GM21717 (cell line): ENCODE results near the gene MYCN.

Experiments used
- ATAC-seq: cut with Tn5 transposase; IDR thresholded peaks from one replicate; pipeline ENCODE4 v1.9.1; 2021; ENCODE audit warnings: mild to moderate bottlenecking, moderate library complexity; ENCODE audit not compliant: unreplicated experiment

Gene MYCN

GRCh38 chr2:15974565-15975260, 34.4 kb downstream of the MYCN start:
- ATAC-seq = no peak

GRCh38 chr2:15975261-15975600, 34.9 kb downstream of the MYCN start:
- ATAC-seq = no peak

DNA sequence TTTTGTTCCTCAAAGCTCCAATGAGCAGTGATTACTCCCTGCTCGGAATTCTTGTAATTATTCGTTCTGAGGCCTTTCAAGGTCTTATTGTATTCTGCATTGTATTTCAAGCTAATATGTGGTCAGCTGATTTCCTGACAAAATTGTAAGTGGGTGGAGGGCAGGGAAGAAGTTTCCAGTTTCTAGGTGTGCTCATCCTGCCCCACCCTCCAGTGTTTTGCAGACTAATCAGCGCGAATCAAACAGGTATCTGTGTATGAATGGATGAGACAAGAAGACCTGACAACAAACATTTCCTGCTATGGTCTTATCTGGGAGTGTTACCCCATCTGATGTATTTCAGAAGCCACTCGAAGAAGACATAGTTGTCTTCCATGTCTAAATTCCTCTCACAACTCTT, 35.3 kb downstream of the MYCN start:
- ATAC-seq = no peak

DNA sequence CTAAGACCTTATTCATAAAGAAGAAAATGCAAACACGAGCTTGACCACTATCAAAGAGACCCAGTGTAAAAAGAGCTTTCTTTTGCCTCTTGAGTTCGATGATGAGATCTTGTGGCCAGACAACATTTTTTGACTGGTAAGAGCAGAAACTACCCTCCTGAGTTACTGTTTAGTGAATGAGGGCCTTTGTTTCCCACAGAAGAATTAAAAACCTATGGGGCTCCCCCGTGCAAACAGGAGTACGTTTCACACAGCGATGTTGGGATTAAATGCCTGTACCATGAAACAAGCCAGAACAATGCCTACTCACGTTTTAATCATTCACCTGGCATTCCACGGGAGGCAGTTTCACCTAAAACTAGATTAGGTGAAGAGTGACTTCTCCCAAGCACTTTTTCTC, 36.0 kb downstream of the MYCN start:
- ATAC-seq = no peak

GRCh38 chr2:15979051-15979758, 38.9 kb downstream of the MYCN start:
- ATAC-seq = no peak

- no peak for ATAC-seq
Observed at GRCh38 chr2:15979759-15980604, 39.6 kb downstream of the MYCN start.

DNA sequence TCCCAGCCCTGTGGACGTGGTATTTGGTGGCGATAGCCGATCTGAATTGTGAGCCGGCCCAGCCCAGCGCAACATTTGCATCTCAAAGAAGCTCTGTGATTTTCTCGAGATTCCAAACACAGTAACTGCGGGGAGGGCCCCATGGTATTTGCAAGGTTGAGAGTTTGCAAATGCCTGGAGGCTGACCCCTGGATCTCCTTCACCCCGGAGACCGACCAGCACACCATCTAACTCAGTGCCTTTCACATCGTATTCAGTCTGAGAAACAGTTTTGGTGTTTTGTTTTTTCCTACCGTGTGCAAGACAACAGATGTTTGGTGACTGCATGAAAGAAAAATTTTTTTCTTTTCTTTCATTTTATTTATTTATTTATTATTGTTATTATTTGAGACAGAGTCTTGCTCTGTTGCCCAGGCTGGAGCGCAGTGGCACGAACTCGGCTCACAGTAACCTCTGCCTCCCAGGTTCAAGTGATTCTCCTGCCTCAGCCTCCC, 40.3 kb downstream of the MYCN start:
- ATAC-seq = no peak

DNA sequence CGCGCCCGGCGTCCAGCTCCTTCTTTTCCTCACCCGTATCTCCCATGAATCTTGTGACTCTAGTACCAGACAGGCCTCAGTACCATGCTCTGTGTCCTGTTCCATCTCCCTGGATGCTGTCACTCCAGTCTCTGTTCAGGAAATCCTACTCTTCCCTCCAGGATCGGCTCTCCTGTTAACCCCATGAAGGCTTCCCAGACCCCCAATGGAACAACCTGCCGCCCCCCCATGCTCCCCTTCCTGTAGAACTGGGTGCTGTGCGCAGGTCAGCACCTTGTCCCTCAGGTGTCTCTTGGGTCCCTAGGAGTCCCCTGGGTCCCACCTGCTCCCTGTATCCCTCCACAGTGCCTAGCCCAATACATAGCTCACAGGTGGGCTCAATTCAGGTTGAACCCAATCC, 41.3 kb downstream of the MYCN start:
- ATAC-seq = no peak

GRCh38 chr2:15982285-15983044, 42.1 kb downstream of the MYCN start:
- ATAC-seq = no peak

- ATAC-seq = no peak
Observed at GRCh38 chr2:15983496-15983895, 43.1 kb downstream of the MYCN start.

GRCh38 chr2:15984368-15985255, 44.3 kb downstream of the MYCN start:
- no peak for ATAC-seq

DNA sequence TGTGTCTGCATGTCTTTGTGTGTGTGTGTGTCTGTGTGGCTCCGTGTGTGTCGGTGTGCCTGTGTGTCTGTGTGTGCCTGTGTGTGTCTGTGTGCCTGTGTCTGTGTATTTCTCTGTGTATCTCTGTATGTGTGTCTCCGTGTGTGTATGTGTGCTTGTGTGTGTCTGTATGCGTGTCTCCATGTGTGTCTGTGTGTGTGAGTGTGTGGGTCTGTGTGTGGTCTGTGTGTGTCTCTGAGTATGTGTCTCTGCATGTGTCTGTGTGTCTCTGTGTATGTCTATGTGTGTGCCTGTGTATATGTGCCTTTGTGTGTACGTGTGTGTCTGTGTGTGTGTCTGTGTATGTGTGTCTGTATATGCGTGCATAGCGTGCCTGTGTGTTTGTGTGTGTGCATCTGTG, 45.2 kb downstream of the MYCN start:
- ATAC-seq = no peak

- ATAC-seq = no peak
Observed at GRCh38 chr2:15986068-15986560, 45.8 kb downstream of the MYCN start.

GRCh38 chr2:15986644-15987043, 46.3 kb downstream of the MYCN start:
- ATAC-seq = no peak

DNA sequence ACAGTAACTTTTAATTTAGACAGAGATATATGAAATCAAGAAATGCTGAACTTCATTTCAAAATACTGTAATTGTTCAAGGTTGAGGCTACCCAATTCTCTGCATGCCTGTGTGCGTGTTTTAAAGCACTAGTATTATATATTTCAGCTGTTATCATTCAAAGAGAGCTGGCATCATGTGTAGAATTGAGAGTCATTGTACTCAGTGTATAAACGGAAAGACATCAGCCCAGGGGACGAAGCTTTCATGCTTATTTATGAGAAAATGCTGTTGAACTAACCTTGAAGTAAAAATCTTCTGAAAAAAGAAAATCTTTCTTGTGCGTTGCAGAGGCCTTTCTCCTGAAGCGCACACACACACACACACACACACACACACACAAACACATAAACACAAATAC, 48.4 kb downstream of the MYCN start:
- ATAC-seq = no peak

DNA sequence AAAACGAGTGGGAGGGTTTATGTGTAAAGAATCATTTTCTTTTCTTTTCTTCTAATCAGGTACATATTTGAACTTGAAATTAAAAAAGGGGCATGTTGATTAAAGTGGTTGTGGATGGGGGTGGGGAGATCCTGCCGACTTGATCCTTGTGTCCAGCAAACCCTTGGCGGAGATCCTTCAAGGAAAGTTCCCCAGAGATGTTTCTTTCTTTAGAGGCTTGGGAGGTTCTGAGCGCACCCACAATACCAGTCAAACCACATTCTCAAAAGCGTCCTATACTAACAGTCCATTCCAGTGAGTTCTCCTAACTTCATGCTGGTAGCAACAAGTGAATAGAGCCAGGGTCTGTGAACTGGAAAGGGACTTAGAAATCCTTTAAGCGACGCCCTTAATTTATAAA, 49.2 kb downstream of the MYCN start:
- ATAC-seq = no peak

DNA sequence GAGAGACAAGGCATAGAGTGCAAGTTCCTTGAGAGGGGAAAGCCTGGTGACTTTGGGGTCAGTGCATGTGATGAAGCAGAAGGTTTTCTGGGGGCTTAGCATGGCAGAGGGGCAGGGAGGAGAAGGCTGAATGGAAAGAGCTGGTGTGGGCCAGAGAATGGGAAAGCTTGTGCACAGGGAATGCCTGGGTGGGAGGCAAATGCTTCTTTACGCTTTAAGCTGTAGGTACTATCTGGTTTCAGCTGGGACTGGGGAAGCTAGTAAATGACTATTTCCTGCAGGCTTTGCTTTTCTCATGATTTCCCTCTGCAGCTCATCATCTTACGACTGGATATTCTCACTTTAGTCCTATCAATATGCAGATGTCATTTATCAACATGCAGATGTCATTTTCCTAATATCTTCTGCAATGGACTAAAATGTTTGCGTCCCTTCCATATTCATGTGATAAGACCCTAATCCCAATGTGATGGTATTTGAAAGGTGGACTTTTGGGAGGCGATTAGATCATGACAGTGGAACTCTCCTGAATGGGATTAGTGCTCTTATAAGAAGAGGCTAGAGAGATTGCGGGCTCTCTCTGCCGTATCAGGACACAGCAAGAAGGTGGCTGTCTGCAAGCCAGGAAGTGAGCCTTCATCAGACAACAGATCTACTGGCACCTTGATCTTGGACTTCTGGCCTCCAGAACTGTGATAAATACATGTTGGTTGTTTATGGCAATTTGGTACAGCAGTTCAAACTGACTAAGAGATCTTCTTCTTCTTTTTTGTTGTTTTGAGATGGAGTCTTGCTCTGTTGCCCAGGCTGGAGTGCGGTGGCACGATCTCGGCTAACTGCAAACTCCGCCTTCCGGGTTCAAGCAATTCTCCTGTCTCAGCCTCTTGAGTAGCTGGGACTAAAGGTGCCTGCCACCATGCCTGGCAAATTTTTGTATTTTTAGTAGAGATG, 50.1 kb downstream of the MYCN start:
- no peak for ATAC-seq

DNA sequence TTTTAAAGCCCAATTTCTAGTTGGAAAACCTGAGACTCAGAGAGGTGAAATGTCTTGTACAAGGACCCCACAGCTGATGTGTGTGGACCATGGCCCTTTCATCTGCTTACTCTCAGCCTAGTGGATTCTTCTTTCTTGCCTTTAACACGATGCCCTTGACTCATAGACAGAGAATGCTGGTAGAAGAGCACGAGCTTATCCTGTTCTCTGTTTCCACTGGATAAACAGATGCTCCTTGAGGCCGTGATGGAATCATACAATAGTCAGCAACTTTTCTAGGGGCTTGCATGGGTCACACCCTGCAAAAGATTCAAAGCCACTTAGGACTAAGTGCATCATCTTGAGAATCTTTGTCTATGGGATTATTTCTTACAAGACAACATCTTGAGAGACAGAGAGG, 50.9 kb downstream of the MYCN start:
- no peak for ATAC-seq
